ENCODE data around the gene YY1.
"Not testable (repeated sequence)": the region's sequence is repeated elsewhere in the genome, so short reads cannot be mapped to it uniquely, and the experiment has no call there.

Gene YY1

GRCh38 chr14:100282083-100282350 is 43.1 kb downstream of the YY1 start:
- no peak for TF ChIP-seq CTCF (IDR thresholded peaks at IDR 0.05; ENCODE audit: borderline replicate concordance, insufficient read depth, low read depth, low read length)

GRCh38 chr14:100282766-100283419 is 43.9 kb downstream of the YY1 start:
- H3K4me3 ChIP-seq (ENCODE audit: low read depth, low read length), result no peak overlapping the region
- no peak for TF ChIP-seq CTCF (IDR thresholded peaks at IDR 0.05; ENCODE audit: borderline replicate concordance, insufficient read depth, low read depth, low read length)

More at GRCh38 chr14:100282083-100282350, 43.1 kb downstream of the YY1 start:
- H3K4me3 ChIP-seq (ENCODE audit: low read depth, low read length), result no peak overlapping the region

- H3K4me3 ChIP-seq (ENCODE audit: low read depth, low read length), result not testable (repeated sequence)
Observed at GRCh38 chr14:100283436-100283835, 44.5 kb downstream of the YY1 start.

GRCh38 chr14:100283984-100284881 is 45.3 kb downstream of the YY1 start:
- TF ChIP-seq CTCF (IDR thresholded peaks at IDR 0.05; ENCODE audit: borderline replicate concordance, insufficient read depth, low read depth, low read length), result no peak
- H3K4me3 ChIP-seq (ENCODE audit: low read depth, low read length), result no peak overlapping the region

GRCh38 chr14:100285021-100285912 is 46.3 kb downstream of the YY1 start:
- peak; percentile 88 for TF ChIP-seq CTCF (IDR thresholded peaks at IDR 0.05; ENCODE audit: borderline replicate concordance, insufficient read depth, low read depth, low read length)
- H3K4me3 ChIP-seq (ENCODE audit: low read depth, low read length), result peak overlapping the region; percentile 74

- no peak for TF ChIP-seq CTCF (IDR thresholded peaks at IDR 0.05; ENCODE audit: borderline replicate concordance, insufficient read depth, low read depth, low read length)
- H3K4me3 ChIP-seq (ENCODE audit: low read depth, low read length), result peak overlapping the region; percentile 74
Observed at GRCh38 chr14:100285913-100286400, 47.0 kb downstream of the YY1 start.

Measured in GM12875 (cell line).